PC-3 (cell line): ENCODE results near the gene TNFRSF18.
"Not testable (repeated sequence)": the region's sequence is repeated elsewhere in the genome, so short reads cannot be mapped to it uniquely, and the experiment has no call there.

Experiments
- EZH2 ChIP-seq: fragments of 300-600 bp; sonication (generic); IDR thresholded peaks from one replicate; pipeline ENCODE4 v1.6.1; 2017; ENCODE audit warnings: antibody characterized with exemption, mild to moderate bottlenecking, low read length; ENCODE audit not compliant: unreplicated experiment
- TF ChIP-seq, protein P1 (sequence below): fragments of 300-600 bp; sonication (generic); conservative IDR thresholded peaks from 2 replicates; pipeline ENCODE4 v1.5.1; 2017; ENCODE audit warnings: antibody characterized with exemption, low read depth, mild to moderate bottlenecking, low read length

DNA sequence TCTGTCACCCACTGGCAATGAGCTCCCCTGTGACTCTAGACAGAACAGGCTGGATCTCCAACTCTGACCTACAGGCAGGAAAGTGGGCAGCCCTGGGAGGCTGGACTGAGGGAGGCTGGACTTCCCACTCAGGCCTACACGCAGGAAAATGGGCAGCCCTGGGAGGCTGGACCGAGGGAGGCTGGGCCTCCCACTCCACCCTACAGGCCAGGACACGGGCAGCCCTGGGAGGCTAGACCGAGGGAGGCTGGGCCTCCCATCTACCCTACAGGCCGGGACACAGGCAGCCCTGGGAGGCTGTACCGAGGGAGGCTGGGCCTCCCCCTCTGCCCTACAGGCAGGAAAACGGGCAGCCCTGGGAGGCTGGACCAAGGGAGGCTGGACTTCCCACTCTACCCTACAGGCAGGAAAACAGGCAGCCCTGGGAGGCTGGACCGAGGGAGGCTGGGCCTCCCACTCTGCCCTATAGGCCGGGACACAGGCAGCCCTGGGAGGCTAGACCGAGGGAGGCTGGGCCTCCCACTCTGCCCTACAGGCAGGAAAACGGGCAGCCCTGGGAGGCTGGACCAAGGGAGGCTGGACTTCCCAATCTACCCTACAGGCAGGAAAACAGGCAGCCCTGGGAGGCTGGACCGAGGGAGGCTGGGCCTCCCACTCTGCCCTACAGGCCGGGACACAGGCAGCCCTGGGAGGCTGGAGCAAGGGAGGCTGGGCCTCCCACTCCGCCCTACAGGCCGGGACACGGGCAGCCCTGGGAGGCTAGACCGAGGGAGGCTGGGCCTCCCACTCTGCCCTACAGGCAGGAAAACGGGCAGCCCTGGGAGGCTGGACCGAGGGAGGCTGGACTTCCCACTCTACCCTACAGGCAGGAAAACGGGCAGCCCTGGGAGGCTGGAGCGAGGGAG is 41.9 kb upstream of the TNFRSF18 start:
- TF ChIP-seq, protein P1, sequence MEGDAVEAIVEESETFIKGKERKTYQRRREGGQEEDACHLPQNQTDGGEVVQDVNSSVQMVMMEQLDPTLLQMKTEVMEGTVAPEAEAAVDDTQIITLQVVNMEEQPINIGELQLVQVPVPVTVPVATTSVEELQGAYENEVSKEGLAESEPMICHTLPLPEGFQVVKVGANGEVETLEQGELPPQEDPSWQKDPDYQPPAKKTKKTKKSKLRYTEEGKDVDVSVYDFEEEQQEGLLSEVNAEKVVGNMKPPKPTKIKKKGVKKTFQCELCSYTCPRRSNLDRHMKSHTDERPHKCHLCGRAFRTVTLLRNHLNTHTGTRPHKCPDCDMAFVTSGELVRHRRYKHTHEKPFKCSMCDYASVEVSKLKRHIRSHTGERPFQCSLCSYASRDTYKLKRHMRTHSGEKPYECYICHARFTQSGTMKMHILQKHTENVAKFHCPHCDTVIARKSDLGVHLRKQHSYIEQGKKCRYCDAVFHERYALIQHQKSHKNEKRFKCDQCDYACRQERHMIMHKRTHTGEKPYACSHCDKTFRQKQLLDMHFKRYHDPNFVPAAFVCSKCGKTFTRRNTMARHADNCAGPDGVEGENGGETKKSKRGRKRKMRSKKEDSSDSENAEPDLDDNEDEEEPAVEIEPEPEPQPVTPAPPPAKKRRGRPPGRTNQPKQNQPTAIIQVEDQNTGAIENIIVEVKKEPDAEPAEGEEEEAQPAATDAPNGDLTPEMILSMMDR = not testable (repeated sequence)
- not testable (repeated sequence) for TF ChIP-seq EZH2
